IPS-15b (cell line): Measurements from ENCODE around the gene ZNF512B.
"Not testable (repeated sequence)": the region's sequence is repeated elsewhere in the genome, so short reads cannot be mapped to it uniquely, and the experiment has no call there.

ENCODE experiments used
- H3K27me3 ChIP-seq: one replicate; pipeline ENCODE4 v1.6.1; 2013; ENCODE audit warnings: low read length; ENCODE audit not compliant: control insufficient read depth, insufficient read depth
- H3K36me3 ChIP-seq: one replicate; pipeline ENCODE4 v1.6.1; 2013; ENCODE audit warnings: low read length; ENCODE audit not compliant: control insufficient read depth, insufficient read depth
- H3K4me1 ChIP-seq: one replicate; pipeline ENCODE4 v1.6.1; 2013; ENCODE audit warnings: mild to moderate bottlenecking, low read length; ENCODE audit not compliant: control insufficient read depth, insufficient read depth
- H3K4me3 ChIP-seq: one replicate; pipeline ENCODE4 v1.5.1; 2013; ENCODE audit warnings: low read depth, low read length
- H3K9ac ChIP-seq: one replicate; pipeline ENCODE4 v1.6.1; 2013; ENCODE audit warnings: low read depth, mild to moderate bottlenecking, low read length
- H3K9me3 ChIP-seq: one replicate; pipeline ENCODE4 v1.6.1; 2013; ENCODE audit warnings: mild to moderate bottlenecking, low read length; ENCODE audit not compliant: control insufficient read depth, insufficient read depth

The ZNF512B gene

DNA sequence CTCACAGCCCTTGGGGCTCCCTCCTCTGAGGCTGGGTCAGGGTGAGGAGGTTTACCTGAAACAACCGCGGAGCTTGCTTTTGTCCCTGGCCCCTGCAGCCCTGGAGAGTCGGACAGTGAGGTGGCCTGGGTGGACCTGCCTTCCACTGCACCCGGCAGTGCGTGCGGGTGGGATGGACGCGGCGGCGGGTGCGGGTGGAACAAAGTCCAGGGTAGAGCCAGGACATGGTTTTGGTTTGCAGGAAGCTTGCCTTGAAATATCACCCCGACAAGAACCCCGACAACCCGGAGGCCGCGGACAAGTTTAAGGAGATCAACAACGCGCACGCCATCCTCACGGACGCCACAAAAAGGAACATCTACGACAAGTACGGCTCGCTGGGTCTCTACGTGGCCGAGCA, 40.7 kb downstream of the ZNF512B start:
- no peaks in the 10 kb centered on the region for H3K4me1 ChIP-seq
- H3K27me3 ChIP-seq, result no peaks in the 10 kb centered on the region
- peaks cover 41% of the 10 kb centered on the region for H3K36me3 ChIP-seq
- no peak overlapping the region for H3K9ac ChIP-seq
- no peak overlapping the region for H3K4me3 ChIP-seq
- H3K9me3 ChIP-seq, result no peaks in the 10 kb centered on the region

DNA sequence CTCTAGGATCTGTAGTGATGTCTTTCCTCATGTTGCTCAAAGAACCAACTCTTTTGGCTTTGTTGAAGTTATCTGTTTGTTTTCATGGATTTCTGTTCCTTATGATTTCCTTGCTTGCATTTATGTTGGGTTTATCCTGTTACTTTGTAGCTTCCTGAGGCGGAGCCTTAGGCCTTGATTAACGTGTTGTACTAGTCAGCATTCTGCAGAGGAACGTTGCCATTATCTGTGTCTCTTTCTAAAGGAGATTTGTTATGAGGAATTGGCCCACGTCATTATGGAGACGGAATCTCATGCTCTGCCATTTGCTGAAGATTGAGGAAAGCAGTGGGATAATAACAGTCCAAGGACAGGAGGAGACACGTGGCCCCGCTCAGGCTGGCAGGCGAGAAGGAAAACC, 43.4 kb downstream of the ZNF512B start:
- H3K4me1 ChIP-seq, result no peaks in the 10 kb centered on the region
- no peaks in the 10 kb centered on the region for H3K9me3 ChIP-seq
- H3K4me3 ChIP-seq, result no peak overlapping the region
- no peaks in the 10 kb centered on the region for H3K27me3 ChIP-seq
- H3K36me3 ChIP-seq, result peaks cover 28% of the 10 kb centered on the region
- H3K9ac ChIP-seq, result no peak overlapping the region

DNA sequence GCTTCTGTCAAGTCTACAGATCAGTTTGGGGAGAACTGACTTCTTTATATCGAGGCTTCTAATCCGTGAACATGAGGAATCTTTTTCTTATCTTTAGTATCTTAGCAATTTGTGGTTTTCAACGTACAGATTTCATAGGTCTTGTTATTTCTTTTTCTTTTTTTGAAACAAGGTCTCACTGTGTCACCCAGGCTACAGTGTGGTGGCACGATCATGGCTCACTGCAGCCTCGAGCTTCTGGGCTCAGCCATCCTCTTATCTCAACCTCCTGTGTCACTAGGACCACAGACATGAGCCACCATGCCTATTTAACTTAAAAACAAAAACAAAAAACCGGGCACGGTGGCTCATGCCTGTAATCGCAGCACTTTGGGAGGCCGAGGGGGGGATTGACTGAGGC, 45.5 kb downstream of the ZNF512B start:
- Histone ChIP-seq H3K27me3 (no peaks in the 10 kb centered on the region), H3K36me3 (peaks cover 14% of the 10 kb centered on the region), H3K9ac (no peak overlapping the region), H3K4me3 (no peak overlapping the region), H3K9me3 (no peaks in the 10 kb centered on the region), H3K4me1 (no peaks in the 10 kb centered on the region)

DNA sequence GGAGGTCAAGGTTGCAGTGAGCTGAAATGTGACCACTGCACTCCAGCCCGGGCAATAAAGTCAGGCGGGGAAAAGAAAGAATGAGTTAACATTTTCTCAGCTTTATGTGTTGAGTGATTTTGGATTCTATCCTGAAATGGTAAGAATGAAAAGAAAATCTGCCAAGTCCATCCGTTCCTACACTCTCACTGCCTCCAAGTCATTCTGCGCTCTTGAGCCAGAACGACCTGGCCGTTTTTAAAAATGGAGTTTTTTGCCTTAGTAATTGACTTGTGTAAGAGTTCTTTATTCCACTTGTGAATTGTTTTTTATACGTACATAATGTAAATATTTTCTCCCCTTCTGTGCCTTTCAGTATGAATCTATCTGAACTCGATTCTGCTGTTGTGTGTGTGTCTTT, 46.1 kb downstream of the ZNF512B start:
- no peak overlapping the region for H3K9ac ChIP-seq
- peaks cover 8% of the 10 kb centered on the region for H3K36me3 ChIP-seq
- H3K9me3 ChIP-seq, result no peaks in the 10 kb centered on the region
- H3K4me1 ChIP-seq, result no peaks in the 10 kb centered on the region
- H3K4me3 ChIP-seq, result no peak overlapping the region
- H3K27me3 ChIP-seq, result no peaks in the 10 kb centered on the region

DNA sequence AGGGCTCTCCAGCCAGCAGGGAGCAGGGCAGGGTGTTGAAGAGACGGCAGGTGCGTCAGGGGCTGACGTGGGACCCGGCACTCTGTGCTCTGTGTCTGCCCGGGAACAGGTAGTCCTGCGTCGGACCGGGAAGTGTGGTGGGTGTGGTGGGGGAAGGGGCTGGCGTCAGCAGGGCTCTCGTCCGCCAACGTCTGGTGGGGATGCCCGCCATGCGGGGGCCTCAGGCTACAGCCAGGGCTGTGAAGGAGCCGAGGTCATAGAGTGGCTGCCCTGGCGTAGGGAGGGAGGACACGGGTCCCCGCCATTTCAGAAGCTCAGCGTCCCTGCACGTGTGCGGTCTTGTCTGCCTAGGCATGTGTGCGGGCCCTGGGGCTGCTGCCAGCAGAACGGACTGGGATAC, 49.5 kb downstream of the ZNF512B start:
- no peaks in the 10 kb centered on the region for H3K4me1 ChIP-seq
- H3K4me3 ChIP-seq, result no peak overlapping the region
- H3K9ac ChIP-seq, result no peak overlapping the region
- H3K27me3 ChIP-seq, result no peaks in the 10 kb centered on the region
- H3K9me3 ChIP-seq, result no peaks in the 10 kb centered on the region
- H3K36me3 ChIP-seq, result no peaks in the 10 kb centered on the region

DNA sequence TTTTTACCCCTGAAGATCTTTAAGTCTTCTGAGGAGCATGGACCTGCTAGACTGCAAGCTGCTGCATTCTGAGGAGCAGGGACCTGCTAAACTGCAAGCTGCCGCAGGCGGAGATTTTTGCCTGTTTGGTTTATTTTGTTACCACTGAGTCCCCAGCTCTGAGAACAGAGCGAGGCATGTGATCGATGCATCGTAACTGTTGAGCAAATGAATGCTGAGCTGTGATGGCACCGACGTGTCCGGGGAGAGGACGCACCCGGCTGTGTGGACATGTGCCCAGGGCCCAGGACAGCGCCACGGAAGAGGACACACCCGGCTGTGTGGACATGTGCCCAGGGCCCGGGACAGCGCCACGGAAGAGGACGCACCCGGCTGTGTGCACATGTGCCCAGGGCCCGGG, 50.6 kb downstream of the ZNF512B start:
- Histone ChIP-seq H3K9me3 (no peaks in the 10 kb centered on the region), H3K9ac (no peak overlapping the region), H3K36me3 (no peaks in the 10 kb centered on the region), H3K4me1 (no peaks in the 10 kb centered on the region), H3K4me3 (no peak overlapping the region), H3K27me3 (no peaks in the 10 kb centered on the region)

DNA sequence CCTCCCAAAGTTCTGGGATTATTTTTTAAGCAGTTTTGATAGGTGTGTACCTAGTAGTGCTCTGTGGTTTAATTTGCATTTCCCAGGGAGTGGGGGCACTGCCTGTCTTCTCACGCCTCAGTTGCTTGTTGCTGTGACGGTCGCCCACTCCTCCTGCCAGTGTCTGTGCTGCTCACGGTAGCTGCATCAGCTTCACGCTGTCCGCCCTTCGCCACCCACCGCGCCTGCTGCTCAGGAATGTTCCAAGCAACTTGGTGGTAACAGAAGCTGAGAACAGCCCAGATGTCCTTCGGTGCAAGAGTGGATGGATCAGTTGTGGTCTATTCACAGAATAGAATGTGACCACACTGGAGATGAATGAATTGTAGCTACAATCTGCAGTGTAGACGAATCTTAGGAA, 51.9 kb downstream of the ZNF512B start:
- no peak overlapping the region for H3K4me3 ChIP-seq
- no peaks in the 10 kb centered on the region for H3K9me3 ChIP-seq
- no peaks in the 10 kb centered on the region for H3K27me3 ChIP-seq
- H3K9ac ChIP-seq, result no peak overlapping the region
- H3K36me3 ChIP-seq, result no peaks in the 10 kb centered on the region
- H3K4me1 ChIP-seq, result no peaks in the 10 kb centered on the region

DNA sequence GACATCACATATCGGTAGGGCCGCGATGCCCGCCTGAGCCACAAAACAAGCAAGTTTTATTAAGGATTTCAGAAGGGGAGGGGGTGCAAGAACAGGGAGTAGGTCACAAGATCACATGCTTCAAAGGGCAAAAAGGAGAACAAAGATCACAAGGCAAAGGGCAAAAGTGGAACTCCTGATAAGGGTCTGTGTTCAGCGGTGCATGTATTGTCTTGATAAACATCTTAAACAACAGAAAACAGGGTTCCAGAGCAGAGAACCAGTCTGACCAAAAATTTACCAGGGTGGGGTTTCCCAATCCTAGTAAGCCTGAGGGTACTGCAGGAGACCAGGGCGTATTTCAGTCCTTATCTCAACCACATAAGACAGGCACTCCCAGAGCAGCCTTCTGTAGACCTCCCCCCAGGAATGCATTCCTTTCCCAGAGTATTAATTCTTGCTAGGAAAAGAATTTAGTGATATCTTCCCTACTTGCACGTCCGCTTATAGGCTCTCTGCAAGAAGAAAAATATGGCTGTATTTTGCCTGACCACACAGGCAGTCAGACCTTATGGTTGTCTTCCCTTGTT, 53.3 kb downstream of the ZNF512B start:
- H3K4me1 ChIP-seq, H3K36me3 ChIP-seq, H3K9me3 ChIP-seq, H3K4me3 ChIP-seq, H3K27me3 ChIP-seq, H3K9ac ChIP-seq: not testable (repeated sequence)

DNA sequence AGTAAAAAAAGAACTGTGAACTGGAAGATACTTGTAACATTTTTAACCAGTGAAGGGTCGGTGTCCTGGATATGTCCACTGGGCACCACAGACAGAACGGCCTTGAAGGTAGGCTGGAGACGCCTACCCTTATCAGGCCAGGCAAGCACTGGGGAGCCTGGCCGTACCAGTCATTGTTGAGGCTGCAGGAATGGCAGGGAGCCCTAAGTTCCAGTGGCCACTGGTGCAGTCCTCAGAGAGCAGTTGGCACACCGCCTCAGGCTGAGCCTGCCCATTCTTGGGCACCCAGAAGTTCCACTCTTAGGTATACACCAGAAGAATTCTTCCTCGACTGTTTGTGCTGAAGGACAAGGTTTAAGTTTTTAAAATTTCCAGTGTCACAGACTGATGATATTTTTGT, 54.3 kb downstream of the ZNF512B start:
- H3K9me3 ChIP-seq, result no peaks in the 10 kb centered on the region
- H3K36me3 ChIP-seq, result no peaks in the 10 kb centered on the region
- no peak overlapping the region for H3K4me3 ChIP-seq
- no peaks in the 10 kb centered on the region for H3K4me1 ChIP-seq
- no peaks in the 10 kb centered on the region for H3K27me3 ChIP-seq
- no peak overlapping the region for H3K9ac ChIP-seq

DNA sequence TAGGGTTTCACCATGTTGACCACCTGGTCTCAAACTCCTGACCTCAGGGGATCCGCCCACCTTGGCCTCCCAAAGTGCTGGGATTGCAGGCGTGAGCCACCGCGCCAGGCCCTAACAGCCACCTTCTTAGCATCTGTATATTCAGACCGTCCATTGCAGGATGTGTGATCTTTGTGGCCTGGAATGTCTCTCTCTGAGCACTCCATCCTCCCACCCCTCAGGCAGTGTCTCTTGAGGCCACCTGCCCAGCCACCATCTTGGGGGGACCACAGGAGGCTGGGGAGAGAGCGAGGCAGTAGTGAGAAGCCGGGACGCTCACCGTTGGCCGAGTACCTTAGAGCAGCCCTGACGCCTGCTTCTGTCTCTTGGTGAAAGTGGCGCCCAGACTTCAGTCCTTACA, 56.0 kb downstream of the ZNF512B start:
- Histone ChIP-seq H3K9ac (no peak overlapping the region), H3K27me3 (no peaks in the 10 kb centered on the region), H3K36me3 (no peaks in the 10 kb centered on the region), H3K9me3 (no peaks in the 10 kb centered on the region), H3K4me1 (no peaks in the 10 kb centered on the region), H3K4me3 (no peak overlapping the region)

DNA sequence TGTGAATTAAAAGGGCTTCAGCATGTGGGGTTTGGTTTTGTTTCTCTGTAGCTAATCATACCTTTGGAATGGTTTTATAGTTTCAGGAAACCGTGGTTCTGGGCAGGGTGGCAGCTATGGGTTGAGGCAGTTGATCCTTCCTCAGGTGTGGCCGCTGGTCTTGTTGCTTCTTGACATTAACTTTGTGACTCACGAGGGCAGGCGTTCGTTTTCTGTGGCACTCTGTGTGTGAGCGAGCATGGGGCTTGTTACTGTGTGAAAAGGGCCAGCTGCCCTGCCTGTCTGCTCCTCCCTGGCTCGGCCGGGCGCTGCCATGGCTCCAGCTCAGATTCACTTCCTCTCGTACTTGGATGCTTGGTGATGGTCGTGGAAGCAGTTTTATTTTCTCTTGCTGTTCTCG, 58.6 kb downstream of the ZNF512B start:
- Histone ChIP-seq H3K9me3 (no peaks in the 10 kb centered on the region), H3K36me3 (no peaks in the 10 kb centered on the region), H3K4me3 (no peak overlapping the region), H3K4me1 (no peaks in the 10 kb centered on the region), H3K9ac (no peak overlapping the region), H3K27me3 (no peaks in the 10 kb centered on the region)

DNA sequence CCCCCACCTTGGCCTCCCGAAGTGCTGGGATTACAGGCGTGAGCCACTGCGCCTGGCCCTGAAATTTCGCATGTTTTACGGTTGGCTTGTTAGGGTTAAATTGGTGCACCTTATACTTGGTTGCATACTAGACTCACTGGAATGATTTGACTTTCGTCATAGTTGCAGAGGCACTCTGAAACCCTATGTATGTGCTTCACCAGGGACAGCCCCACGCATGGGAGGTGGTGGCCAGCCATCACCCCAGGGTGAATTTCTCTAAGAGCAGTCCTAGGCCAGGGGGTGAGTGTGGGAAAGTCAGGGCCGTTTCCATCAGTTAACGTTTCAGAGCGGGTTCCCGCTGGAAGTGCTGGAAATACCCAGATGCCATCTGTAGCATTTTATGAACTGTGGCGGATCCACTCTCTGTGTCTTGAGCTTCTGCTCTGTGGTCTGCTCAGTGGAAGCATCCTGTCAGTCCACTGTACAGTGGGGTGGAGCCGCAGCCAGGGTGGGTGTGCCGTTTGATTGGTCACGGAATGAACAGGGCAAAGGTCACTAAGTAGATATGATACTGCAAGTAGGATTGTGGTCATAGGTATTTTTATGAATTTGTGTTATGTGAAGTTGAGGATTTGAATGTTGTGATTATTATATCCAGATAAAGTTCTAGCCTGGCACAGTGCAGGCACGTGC, 61.6 kb downstream of the ZNF512B start:
- H3K9me3 ChIP-seq, result no peaks in the 10 kb centered on the region
- no peaks in the 10 kb centered on the region for H3K27me3 ChIP-seq
- no peaks in the 10 kb centered on the region for H3K4me1 ChIP-seq
- H3K9ac ChIP-seq, result no peak overlapping the region
- no peaks in the 10 kb centered on the region for H3K36me3 ChIP-seq
- no peak overlapping the region for H3K4me3 ChIP-seq
